Liver (tissue), 3 donors: Measurements from ENCODE around the gene CCDC78.

ENCODE experiments used
- JUND ChIP-seq, 2 donors: IDR thresholded peaks; 2 replicates each; pipeline ENCODE4 v1.6.1; 2016; ENCODE audit warnings: antibody characterized with exemption in 2 of 2
- SP1 ChIP-seq: IDR thresholded peaks from 2 replicates; pipeline ENCODE4 v1.6.1; 2018; ENCODE audit warnings: antibody characterized with exemption, mild to moderate bottlenecking
- YY1 ChIP-seq: IDR thresholded peaks from 2 replicates; pipeline ENCODE4 v1.6.1; 2016; ENCODE audit warnings: antibody characterized with exemption, mild to moderate bottlenecking
- TF ChIP-seq, protein P1 (sequence below): fragments of 150-350 bp; IDR thresholded peaks from 2 replicates; pipeline ENCODE4 v1.5.1; 2017; ENCODE audit warnings: improper control_type of control experiment, low read depth, low read length; ENCODE audit not compliant: missing input control
- TF ChIP-seq, protein P2 (sequence below): IDR thresholded peaks from 2 replicates; pipeline ENCODE4 v1.6.1; 2016; ENCODE audit warnings: antibody characterized with exemption
- donor health status: healthy.
- donor health status: healthy.

DNA sequence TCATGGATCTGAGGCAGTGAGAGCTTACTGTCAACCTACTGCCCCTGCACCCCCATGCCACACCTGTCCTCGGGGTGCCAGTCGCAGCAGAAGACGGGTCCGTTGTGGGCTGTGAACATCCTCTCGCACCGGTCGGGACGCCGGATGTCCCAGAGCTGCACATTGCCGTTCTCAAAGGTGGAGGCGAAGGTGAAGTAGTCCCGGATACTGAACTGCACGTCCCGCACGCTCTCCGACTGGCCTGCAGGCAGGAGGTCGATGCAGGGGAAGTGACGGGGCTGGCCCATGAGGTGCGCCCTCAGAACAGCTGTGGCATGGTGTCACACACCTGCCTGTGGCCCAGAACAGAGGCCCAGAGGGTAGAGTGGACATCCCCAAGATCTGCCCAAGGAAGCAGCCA lies 38.7 kb downstream of the CCDC78 start:
- TF ChIP-seq, protein P1, sequence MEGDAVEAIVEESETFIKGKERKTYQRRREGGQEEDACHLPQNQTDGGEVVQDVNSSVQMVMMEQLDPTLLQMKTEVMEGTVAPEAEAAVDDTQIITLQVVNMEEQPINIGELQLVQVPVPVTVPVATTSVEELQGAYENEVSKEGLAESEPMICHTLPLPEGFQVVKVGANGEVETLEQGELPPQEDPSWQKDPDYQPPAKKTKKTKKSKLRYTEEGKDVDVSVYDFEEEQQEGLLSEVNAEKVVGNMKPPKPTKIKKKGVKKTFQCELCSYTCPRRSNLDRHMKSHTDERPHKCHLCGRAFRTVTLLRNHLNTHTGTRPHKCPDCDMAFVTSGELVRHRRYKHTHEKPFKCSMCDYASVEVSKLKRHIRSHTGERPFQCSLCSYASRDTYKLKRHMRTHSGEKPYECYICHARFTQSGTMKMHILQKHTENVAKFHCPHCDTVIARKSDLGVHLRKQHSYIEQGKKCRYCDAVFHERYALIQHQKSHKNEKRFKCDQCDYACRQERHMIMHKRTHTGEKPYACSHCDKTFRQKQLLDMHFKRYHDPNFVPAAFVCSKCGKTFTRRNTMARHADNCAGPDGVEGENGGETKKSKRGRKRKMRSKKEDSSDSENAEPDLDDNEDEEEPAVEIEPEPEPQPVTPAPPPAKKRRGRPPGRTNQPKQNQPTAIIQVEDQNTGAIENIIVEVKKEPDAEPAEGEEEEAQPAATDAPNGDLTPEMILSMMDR: no peak
- no peak for TF ChIP-seq YY1
- TF ChIP-seq JUND (IDR thresholded peaks at IDR 0.05): no peak
- TF ChIP-seq, protein P2, sequence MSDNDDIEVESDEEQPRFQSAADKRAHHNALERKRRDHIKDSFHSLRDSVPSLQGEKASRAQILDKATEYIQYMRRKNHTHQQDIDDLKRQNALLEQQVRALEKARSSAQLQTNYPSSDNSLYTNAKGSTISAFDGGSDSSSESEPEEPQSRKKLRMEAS: no peak
- TF ChIP-seq SP1: no peak
